ENCODE results near the gene CRADD. TPM values are rescaled to one million over a fixed set of nuclear protein-coding genes. Genes with fewer than 3 reads are reported as not detected.
"Not testable (repeated sequence)": the region's sequence is repeated elsewhere in the genome, so short reads cannot be mapped to it uniquely, and the experiment has no call there.

The CRADD gene
- total RNA-seq, 4 donors from 2014 or later: 11.8 to 49.5 (median 31.4) TPM

GRCh38 chr12:93638954-93639353 lies 38.2 kb upstream of the CRADD start:
- H3K4me3 ChIP-seq: no peak overlapping the region
- H3K27ac ChIP-seq: no peak overlapping the region
- ATAC-seq: no peak
- no peaks in the 10 kb centered on the region for H3K27me3 ChIP-seq
- TF ChIP-seq, protein P1, sequence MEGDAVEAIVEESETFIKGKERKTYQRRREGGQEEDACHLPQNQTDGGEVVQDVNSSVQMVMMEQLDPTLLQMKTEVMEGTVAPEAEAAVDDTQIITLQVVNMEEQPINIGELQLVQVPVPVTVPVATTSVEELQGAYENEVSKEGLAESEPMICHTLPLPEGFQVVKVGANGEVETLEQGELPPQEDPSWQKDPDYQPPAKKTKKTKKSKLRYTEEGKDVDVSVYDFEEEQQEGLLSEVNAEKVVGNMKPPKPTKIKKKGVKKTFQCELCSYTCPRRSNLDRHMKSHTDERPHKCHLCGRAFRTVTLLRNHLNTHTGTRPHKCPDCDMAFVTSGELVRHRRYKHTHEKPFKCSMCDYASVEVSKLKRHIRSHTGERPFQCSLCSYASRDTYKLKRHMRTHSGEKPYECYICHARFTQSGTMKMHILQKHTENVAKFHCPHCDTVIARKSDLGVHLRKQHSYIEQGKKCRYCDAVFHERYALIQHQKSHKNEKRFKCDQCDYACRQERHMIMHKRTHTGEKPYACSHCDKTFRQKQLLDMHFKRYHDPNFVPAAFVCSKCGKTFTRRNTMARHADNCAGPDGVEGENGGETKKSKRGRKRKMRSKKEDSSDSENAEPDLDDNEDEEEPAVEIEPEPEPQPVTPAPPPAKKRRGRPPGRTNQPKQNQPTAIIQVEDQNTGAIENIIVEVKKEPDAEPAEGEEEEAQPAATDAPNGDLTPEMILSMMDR (IDR thresholded peaks at IDR 0.05): no peak
- TF ChIP-seq POLR2A (IDR thresholded peaks at IDR 0.05): no peak
- TF ChIP-seq POLR2AphosphoS5 (IDR thresholded peaks at IDR 0.05): no peak
- no peak for TF ChIP-seq EP300 (IDR thresholded peaks at IDR 0.05)
- 44 to 50% methylated on average over 4 of the region's 6 CpGs for WGBS, 2 donors (ENCODE audit: low coverage in 1 of 2)
- H3K36me3 ChIP-seq: no peaks in the 10 kb centered on the region
- no peaks in the 10 kb centered on the region for H3K9me3 ChIP-seq
- no peaks in the 10 kb centered on the region for H3K4me1 ChIP-seq

- Histone ChIP-seq H3K4me3 (no peak overlapping the region), H3K27me3 (no peaks in the 10 kb centered on the region), H3K4me1 (no peaks in the 10 kb centered on the region), H3K36me3 (no peaks in the 10 kb centered on the region), H3K9me3 (no peaks in the 10 kb centered on the region), H3K27ac (no peak overlapping the region)
- ATAC-seq: no peak
- 64 to 66% methylated on average over 2 of the region's 2 CpGs for WGBS, 2 donors (ENCODE audit: low coverage in 1 of 2)
- TF ChIP-seq POLR2A (IDR thresholded peaks at IDR 0.05) (no peak), POLR2AphosphoS5 (IDR thresholded peaks at IDR 0.05) (no peak), EP300 (IDR thresholded peaks at IDR 0.05) (no peak)
- TF ChIP-seq, protein P1 (IDR thresholded peaks at IDR 0.05): no peak
Measured at GRCh38 chr12:93639406-93639805, 37.8 kb upstream of the CRADD start.

DNA sequence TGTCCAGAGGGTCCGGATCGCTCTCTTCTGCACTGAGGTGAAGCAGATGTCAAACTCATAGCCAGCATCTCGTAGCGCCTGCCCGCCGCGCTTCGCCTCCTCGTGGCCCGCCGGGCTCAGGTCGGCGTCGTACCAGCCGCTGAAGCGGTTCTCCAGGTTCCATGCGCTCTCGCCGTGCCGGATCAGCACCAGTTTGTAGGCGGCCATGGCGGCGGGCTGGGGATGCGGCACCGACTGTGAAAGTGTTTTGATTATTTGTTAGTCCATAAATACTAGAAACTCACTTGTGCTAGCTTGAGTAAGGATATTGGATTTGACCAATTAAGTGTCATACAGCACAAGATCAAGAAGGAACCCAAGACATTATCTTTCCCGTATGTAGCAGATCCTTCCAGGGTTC lies 35.8 kb upstream of the CRADD start:
- H3K4me1 ChIP-seq, ATAC-seq, H3K4me3 ChIP-seq, H3K9me3 ChIP-seq, H3K27ac ChIP-seq, H3K36me3 ChIP-seq, H3K27me3 ChIP-seq: not testable (repeated sequence)
- 93 to 100% methylated on average over 1 to 6 of the region's 26 CpGs for WGBS, 2 donors (ENCODE audit: low coverage in 1 of 2)

DNA sequence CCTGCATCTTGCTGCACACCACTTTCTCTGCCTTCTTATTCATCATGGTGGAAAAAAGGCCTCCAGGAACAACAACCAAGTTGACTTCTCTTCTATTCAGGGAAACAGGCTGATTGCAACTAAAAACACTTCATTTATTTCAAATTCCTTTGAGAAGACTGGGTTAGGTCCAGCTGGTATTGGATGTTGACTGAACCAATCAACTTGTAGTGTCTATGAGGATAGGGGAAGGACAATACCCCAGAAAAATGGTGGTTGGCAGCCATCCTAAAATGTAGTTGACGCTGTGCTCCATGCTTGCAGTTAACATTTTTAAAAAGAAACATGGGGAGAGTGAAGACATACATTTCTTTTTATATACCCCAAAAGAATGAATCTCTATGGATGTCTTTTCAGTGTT lies 34.4 kb upstream of the CRADD start:
- Histone ChIP-seq H3K4me3 (no peak overlapping the region), H3K36me3 (no peaks in the 10 kb centered on the region), H3K4me1 (no peaks in the 10 kb centered on the region), H3K27ac (no peak overlapping the region), H3K27me3 (no peaks in the 10 kb centered on the region), H3K9me3 (no peaks in the 10 kb centered on the region)
- no peak for ATAC-seq
- 83 to 100% methylated on average over 1 of the region's 1 CpG for WGBS, 2 donors (ENCODE audit: low coverage in 1 of 2)
- no peak for TF ChIP-seq EP300 (IDR thresholded peaks at IDR 0.05)
- no peak for TF ChIP-seq POLR2AphosphoS5 (IDR thresholded peaks at IDR 0.05)
- TF ChIP-seq, protein P1 (IDR thresholded peaks at IDR 0.05): no peak
- TF ChIP-seq POLR2A (IDR thresholded peaks at IDR 0.05): no peak

DNA sequence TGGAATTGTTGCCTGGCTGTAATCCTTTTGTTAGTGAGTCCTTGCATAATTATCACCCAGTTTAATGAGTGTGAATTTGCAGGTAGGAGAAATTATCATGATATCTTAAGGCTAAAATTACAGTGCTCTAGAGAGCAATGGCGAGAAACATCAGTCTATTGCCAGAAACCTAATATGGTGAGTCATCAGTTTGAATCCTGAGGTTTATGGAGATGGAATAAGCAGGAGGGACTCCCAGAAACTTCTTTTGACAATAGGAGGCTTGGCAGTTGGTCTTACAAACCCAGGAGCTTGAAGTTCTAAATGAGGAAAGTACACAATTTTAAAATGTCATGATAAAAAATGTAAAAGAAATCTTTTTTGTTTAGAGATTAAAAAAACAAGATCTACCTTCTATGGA lies 31.5 kb upstream of the CRADD start:
- TF ChIP-seq POLR2A (IDR thresholded peaks at IDR 0.05) (no peak), EP300 (IDR thresholded peaks at IDR 0.05) (no peak), POLR2AphosphoS5 (IDR thresholded peaks at IDR 0.05) (no peak)
- TF ChIP-seq, protein P1 (IDR thresholded peaks at IDR 0.05): no peak
- Histone ChIP-seq H3K4me3 (no peak overlapping the region), H3K36me3 (no peaks in the 10 kb centered on the region), H3K4me1 (no peaks in the 10 kb centered on the region), H3K27me3 (no peaks in the 10 kb centered on the region), H3K27ac (no peak overlapping the region), H3K9me3 (no peaks in the 10 kb centered on the region)
- no peak for ATAC-seq
- WGBS, 2 donors (ENCODE audit: low coverage in 1 of 2): 71 to 100% methylated on average over 1 of the region's 1 CpG
